ENCODE measurements around the gene C20orf173.
A peak's percentile ranks its signal among the peaks of the same experiment; 100 is the strongest.
"Not testable (repeated sequence)": the region's sequence is repeated elsewhere in the genome, so short reads cannot be mapped to it uniquely, and the experiment has no call there.

The C20orf173 gene

GRCh38 chr20:35546127-35546526 lies 16.7 kb upstream of the C20orf173 start:
- no peak for DNase-seq (ENCODE audit: low spot score)

- DNase-seq (ENCODE audit: low spot score): not testable (repeated sequence)
Observed at GRCh38 chr20:35544941-35545340, 15.5 kb upstream of the C20orf173 start.

GRCh38 chr20:35544436-35544835 lies 15.0 kb upstream of the C20orf173 start:
- DNase-seq (ENCODE audit: low spot score): no peak

DNA sequence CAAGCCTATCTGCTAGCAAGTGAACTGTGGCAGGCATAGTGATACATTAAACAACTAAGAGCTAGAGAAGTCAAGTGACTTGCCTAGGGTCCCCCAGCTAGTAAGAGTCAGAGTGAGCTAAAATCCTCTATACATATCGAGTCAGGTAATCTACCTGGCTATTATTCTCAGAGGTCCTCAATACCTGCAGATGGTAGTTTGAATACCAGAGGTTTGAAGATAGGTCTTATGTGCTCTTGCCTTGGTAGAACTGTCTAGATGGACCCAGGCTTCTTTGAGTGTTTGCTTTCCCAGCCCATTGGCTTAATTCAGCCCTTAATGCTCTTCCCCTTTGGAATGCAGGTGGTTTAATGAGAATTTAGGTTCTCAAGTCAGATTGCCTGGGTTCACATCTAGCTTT lies 13.5 kb upstream of the C20orf173 start:
- DNase-seq (ENCODE audit: low spot score): no peak

GRCh38 chr20:35541783-35542662 lies 12.6 kb upstream of the C20orf173 start, which contains the start of gene ERGIC3:
Gene ERGIC3, plus strand, starts transcription at chr20:35542078. Its CDS starts 20 bp downstream, at chr20:35542098.
- peak; percentile 88 for DNase-seq (ENCODE audit: low spot score)

- DNase-seq (ENCODE audit: low spot score): no peak
Observed at GRCh38 chr20:35541118-35541782, 11.8 kb upstream of the C20orf173 start.

GRCh38 chr20:35539756-35540212 lies 10.3 kb upstream of the C20orf173 start:
- no peak for DNase-seq (ENCODE audit: low spot score)

GRCh38 chr20:35527122-35527769 lies 2.2 kb downstream of the C20orf173 start:
- DNase-seq (ENCODE audit: low spot score): no peak

- DNase-seq (ENCODE audit: low spot score): no peak
Observed at GRCh38 chr20:35525639-35526038, 3.8 kb downstream of the C20orf173 start.

- DNase-seq (ENCODE audit: low spot score): no peak
Observed at GRCh38 chr20:35523298-35523888, 6.1 kb downstream of the C20orf173 start.

- no peak for DNase-seq (ENCODE audit: low spot score)
Observed at GRCh38 chr20:35518955-35519354, 10.5 kb downstream of the C20orf173 start.

GRCh38 chr20:35517767-35518166 lies 11.7 kb downstream of the C20orf173 start:
- DNase-seq (ENCODE audit: low spot score): not testable (repeated sequence)

DNA sequence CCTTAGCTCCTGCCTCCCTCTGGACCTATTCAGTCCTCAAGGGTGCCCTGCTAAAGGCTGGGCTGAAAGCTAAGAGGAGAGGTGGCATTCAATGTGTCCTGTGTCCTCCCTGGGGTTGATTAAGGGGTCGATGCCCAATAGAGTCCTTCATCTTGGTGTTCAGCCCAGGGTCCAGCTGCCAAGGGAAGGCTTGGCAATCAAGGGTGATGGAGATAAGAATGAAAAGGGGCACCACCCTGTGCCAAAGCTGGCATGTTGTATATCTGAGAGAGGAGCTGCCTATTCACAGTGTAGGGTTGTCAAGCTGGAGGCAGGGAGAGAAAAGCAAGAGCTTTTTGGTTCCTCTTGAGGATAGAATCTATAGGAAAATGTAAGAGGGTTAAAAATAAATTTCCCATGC lies 12.3 kb downstream of the C20orf173 start:
- DNase-seq (ENCODE audit: low spot score): no peak

- no peak for DNase-seq (ENCODE audit: low spot score)
Observed at GRCh38 chr20:35515949-35516645, 13.4 kb downstream of the C20orf173 start.

DNA sequence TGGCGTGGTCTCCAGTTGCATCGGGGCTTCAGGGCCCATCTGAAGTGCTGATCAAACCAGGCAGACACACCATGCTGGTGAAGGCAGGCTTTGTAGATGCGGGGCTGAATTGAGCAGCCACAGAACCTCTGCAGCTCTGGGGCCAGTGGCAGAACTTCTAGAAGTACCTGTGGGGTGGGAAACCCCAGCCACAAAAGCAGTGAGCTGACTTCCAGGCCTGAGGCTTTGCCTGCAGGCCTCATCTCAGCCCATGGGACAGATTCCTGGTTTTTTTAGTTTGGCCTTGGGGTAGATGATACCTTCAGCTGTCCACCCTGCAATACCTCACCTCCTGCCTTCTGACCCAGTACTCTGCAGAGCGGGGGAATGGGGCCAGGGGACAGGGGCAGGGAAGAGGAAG lies 14.1 kb downstream of the C20orf173 start:
- DNase-seq (ENCODE audit: low spot score): no peak

DNA sequence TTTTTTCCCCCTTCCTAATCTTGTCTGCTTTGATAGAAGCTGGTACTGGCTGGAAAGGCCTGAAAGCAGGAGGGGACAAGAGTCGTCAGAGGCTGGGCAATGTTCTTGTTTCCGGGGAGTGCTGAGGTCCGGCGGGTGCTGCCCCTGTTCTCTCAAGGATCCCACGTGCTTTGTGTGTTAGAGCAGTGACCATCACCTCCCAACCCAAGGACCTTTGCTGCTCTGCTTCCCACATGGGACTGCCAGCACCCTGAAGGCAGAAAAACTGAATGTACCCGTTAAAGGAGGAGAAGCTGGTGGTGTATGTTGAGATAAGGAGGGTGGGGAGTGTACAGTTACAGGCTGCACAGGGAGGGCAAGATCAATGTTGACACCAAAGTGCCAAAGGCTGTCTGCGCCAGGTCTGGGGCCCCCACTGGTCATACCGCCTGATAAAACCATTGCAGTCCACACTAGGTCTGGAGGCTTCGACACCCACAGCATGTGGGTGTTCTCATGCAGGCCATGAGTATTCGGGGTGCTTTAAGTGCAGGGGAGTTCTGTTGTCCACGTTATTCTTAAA lies 15.0 kb downstream of the C20orf173 start:
- no peak for DNase-seq (ENCODE audit: low spot score)

- peak; percentile 48 for DNase-seq (ENCODE audit: low spot score)
Observed at GRCh38 chr20:35511814-35512420, 17.5 kb downstream of the C20orf173 start.

- no peak for DNase-seq (ENCODE audit: low spot score)
Observed at GRCh38 chr20:35510951-35511735, 18.3 kb downstream of the C20orf173 start.

DNA sequence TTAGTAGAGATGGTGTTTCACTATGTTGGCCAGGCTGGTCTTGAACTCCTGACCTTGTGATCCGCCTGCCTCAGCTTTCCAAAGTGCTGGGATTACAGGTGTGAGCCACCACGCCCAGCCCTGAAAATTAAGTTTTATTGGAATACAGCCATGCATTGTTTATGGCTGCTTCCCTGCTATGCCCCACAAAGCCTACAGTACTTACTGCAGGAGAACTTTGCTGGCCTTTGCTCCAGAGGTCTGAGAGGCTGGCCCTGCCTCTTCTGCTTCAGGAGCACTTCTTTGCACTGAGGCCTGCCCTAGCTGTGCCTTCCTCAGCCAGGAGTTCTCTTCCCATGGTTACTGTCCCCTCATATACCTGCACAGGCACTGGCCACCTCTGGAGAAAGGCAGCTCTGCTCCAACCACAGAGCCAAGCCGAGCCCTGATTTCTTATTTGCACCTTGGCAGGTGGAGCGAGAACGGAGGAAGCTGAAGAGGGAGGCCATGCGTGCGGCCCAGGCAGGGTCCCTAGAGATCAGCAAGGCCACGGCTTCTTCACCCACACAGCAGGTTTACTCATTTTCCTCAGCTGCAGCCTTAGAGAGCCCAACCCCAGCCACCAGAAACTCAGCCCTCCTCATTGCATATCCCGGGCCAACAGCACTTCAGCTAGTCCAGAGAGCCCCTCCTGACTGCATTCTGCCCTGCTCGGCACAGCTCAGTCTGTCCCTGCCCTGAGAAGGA lies 20.8 kb downstream of the C20orf173 start:
- DNase-seq (ENCODE audit: low spot score): no peak
